ENCODE measurements around the gene OMP. TPM values are rescaled to one million over a fixed set of nuclear protein-coding genes. Genes with fewer than 3 reads are reported as not detected.

OMP gene
- total RNA-seq, 1 donor from 2014 or later, result 0.94 TPM

GRCh38 chr11:77100166-77101042 is 2.2 kb upstream of the OMP start:
- Mint-ChIP-seq H3K4me1 (ENCODE audit: unreplicated experiment) (peaks cover 4% of the 10 kb centered on the region), H3K27me3 (no peaks in the 10 kb centered on the region), H3K36me3 (no peaks in the 10 kb centered on the region), H3K4me3 (no peak overlapping the region), H3K9me3 (no peaks in the 10 kb centered on the region), H3K27ac (no peak overlapping the region)
- DNase-seq (ENCODE audit: extremely low spot score, unreplicated experiment), result no peak
- TF ChIP-seq CTCF (conservative IDR thresholded peaks at IDR 0.05), result no peak

- Mint-ChIP-seq H3K4me3 (no peak overlapping the region), H3K36me3 (no peaks in the 10 kb centered on the region), H3K9me3 (no peaks in the 10 kb centered on the region), H3K27me3 (no peaks in the 10 kb centered on the region), H3K4me1 (ENCODE audit: unreplicated experiment) (peaks cover 4% of the 10 kb centered on the region), H3K27ac (no peak overlapping the region)
- no peak for DNase-seq (ENCODE audit: extremely low spot score, unreplicated experiment)
- peak; percentile 65 for TF ChIP-seq CTCF (conservative IDR thresholded peaks at IDR 0.05)
Observed at GRCh38 chr11:77101043-77101537, 1.6 kb upstream of the OMP start.

GRCh38 chr11:77103319-77103718 is 679 bp downstream of the OMP start:
- H3K27ac Mint-ChIP-seq, result no peak overlapping the region
- no peak for TF ChIP-seq CTCF (conservative IDR thresholded peaks at IDR 0.05)
- no peaks in the 10 kb centered on the region for H3K9me3 Mint-ChIP-seq
- H3K4me3 Mint-ChIP-seq, result no peak overlapping the region
- DNase-seq (ENCODE audit: extremely low spot score, unreplicated experiment), result no peak
- H3K4me1 Mint-ChIP-seq (ENCODE audit: unreplicated experiment), result peaks cover 4% of the 10 kb centered on the region
- no peaks in the 10 kb centered on the region for H3K36me3 Mint-ChIP-seq
- no peaks in the 10 kb centered on the region for H3K27me3 Mint-ChIP-seq

GRCh38 chr11:77104727-77105126 is 2.1 kb downstream of the OMP start:
- no peak overlapping the region for H3K4me3 Mint-ChIP-seq
- no peaks in the 10 kb centered on the region for H3K36me3 Mint-ChIP-seq
- no peaks in the 10 kb centered on the region for H3K27me3 Mint-ChIP-seq
- TF ChIP-seq CTCF (conservative IDR thresholded peaks at IDR 0.05), result no peak
- peaks cover 4% of the 10 kb centered on the region for H3K4me1 Mint-ChIP-seq (ENCODE audit: unreplicated experiment)
- DNase-seq (ENCODE audit: extremely low spot score, unreplicated experiment), result no peak
- no peaks in the 10 kb centered on the region for H3K9me3 Mint-ChIP-seq
- no peak overlapping the region for H3K27ac Mint-ChIP-seq

- Mint-ChIP-seq H3K36me3 (no peaks in the 10 kb centered on the region), H3K27me3 (no peaks in the 10 kb centered on the region), H3K9me3 (no peaks in the 10 kb centered on the region), H3K4me3 (no peak overlapping the region), H3K27ac (no peak overlapping the region), H3K4me1 (ENCODE audit: unreplicated experiment) (peaks cover 4% of the 10 kb centered on the region)
- DNase-seq (ENCODE audit: extremely low spot score, unreplicated experiment), result no peak
- TF ChIP-seq CTCF (conservative IDR thresholded peaks at IDR 0.05), result no peak
Observed at GRCh38 chr11:77106321-77106720, 3.7 kb downstream of the OMP start.
